CD4-positive, alpha-beta T cell treated with Interleukin-4 for 4 hours (primary cell): Measurements from ENCODE around the gene FAM3D.

Experiments used
- DNase-seq: peaks from one replicate; pipeline ENCODE4 v3.0.0-alpha.2; 2020

Gene FAM3D

GRCh38 chr3:58625196-58625824, 41.3 kb downstream of the FAM3D start:
- no peak for DNase-seq

GRCh38 chr3:58624550-58624949, 42.0 kb downstream of the FAM3D start:
- no peak for DNase-seq

GRCh38 chr3:58623961-58624360, 42.6 kb downstream of the FAM3D start:
- DNase-seq, result no peak

GRCh38 chr3:58623478-58623877, 43.1 kb downstream of the FAM3D start:
- DNase-seq, result no peak

- DNase-seq, result no peak
These were observed 43.7 kb downstream of the FAM3D start for GRCh38 chr3:58622892-58623291.

- DNase-seq, result no peak
These were observed 44.1 kb downstream of the FAM3D start for GRCh38 chr3:58622436-58622835.

GRCh38 chr3:58621086-58621830, 45.3 kb downstream of the FAM3D start:
- no peak for DNase-seq

GRCh38 chr3:58620421-58620820, 46.2 kb downstream of the FAM3D start:
- DNase-seq, result no peak

- DNase-seq, result no peak
These were observed 49.2 kb downstream of the FAM3D start for GRCh38 chr3:58617338-58617761.

GRCh38 chr3:58613236-58614132, 53.1 kb downstream of the FAM3D start:
- DNase-seq, result no peak

GRCh38 chr3:58612830-58613229, 53.7 kb downstream of the FAM3D start:
- no peak for DNase-seq

GRCh38 chr3:58609990-58610389, 56.6 kb downstream of the FAM3D start:
- DNase-seq, result no peak

- no peak for DNase-seq
These were observed 57.9 kb downstream of the FAM3D start for GRCh38 chr3:58608648-58609047.

- no peak for DNase-seq
These were observed 58.8 kb downstream of the FAM3D start for GRCh38 chr3:58607816-58608215.

- no peak for DNase-seq
These were observed 59.9 kb downstream of the FAM3D start for GRCh38 chr3:58606693-58607092.

GRCh38 chr3:58604031-58604430, 62.5 kb downstream of the FAM3D start:
- DNase-seq, result no peak

- DNase-seq, result no peak
These were observed 63.0 kb downstream of the FAM3D start for GRCh38 chr3:58603606-58604005.

GRCh38 chr3:58597770-58598310, 68.7 kb downstream of the FAM3D start:
- DNase-seq, result no peak

GRCh38 chr3:58596834-58597518, 69.6 kb downstream of the FAM3D start:
- no peak for DNase-seq

GRCh38 chr3:58594117-58594516, 72.5 kb downstream of the FAM3D start:
- DNase-seq, result no peak

GRCh38 chr3:58591517-58592510, 74.8 kb downstream of the FAM3D start:
- DNase-seq, result no peak
